Mesangial cell (primary cell): ENCODE results near the gene PSMD11. TPM values are rescaled to one million over a fixed set of nuclear protein-coding genes. Genes with fewer than 3 reads are reported as not detected.

ENCODE experiments used
- total RNA-seq: library from RNA; depleted of rRNA; stranded (reverse); fragments of >200 nt; gene quantifications from 2 replicates; pipeline ENCODE4 v1.2.3, GENCODE V29; 2015

The PSMD11 gene
- total RNA-seq: 45.4 and 73.3 TPM in 2 replicates

GRCh38 chr17:32444301-32445073, at the start of gene PSMD11:
PSMD11 (plus strand) TSS chr17:32444510; CDS start chr17:32444524, 14 bp downstream.

DNA sequence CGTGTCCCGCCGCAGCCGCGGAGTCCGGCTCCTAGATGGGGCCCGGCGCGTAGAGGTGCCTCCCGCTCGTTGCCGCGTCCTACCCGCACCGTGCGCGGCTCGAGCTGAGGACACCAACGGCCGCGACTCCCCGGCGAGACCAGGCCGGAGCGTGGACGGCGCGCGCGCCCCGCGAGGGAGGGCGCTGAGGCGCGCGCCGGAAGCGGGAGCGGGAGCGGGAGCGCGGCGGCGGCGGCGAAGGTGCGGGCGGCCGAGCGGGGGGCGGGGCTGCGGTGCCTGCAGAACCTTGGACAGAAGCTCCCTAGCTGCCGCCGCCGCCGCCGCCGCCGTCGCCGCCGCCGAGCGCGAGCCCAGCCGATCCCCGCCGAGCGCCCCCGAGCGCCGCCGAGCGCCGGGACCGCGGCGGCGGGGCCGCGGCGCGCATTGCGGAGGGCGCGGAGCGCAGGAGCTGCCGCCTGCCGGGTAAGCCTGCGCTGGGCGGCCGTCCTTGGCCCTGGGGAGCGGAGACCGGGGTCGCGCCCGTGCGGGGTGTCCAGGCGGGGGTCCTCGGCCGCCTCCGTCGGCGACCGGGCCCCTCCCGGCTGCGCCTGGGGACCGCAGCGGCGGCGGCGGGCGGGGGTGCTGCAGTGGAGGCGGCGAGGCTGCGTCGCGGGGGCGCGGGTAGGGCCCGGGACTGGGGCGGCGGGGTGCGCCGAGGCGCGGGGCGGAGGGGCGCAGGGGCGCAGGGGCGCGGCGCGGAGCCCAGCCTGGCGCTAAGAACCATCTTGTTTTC, 42.6 kb downstream of the PSMD11 start, which contains the start of gene CDK5R1:
TSS of gene CDK5R1 (plus strand) at position 293 of the 772 bp plus-strand sequence. CDS start 628 bp downstream, outside the sequence.

Other genes starting within 250 kb of the PSMD11 start
- under 0.01 TPM in 1 of 2 replicates, not detected in the other for gene RHBDL3, start 178.7 kb upstream of the PSMD11 start, total RNA-seq
- gene C17orf75, start 102.3 kb upstream of the PSMD11 start, total RNA-seq: 10.3 and 11.6 TPM in 2 replicates
- 101 and 122 TPM in 2 replicates for gene ZNF207, start 94.4 kb upstream of the PSMD11 start, total RNA-seq
- 2.1 and 3.0 TPM in 2 replicates for gene CDK5R1, start 42.5 kb downstream of the PSMD11 start, total RNA-seq